ENCODE data around the gene ARID1B. TPM values are rescaled to one million over a fixed set of nuclear protein-coding genes. Genes with fewer than 3 reads are reported as not detected.

Gene ARID1B
- total RNA-seq, 1 donor from 2014 or later, result 101 TPM

GRCh38 chr6:157019733-157020132 is 242.6 kb downstream of the ARID1B start:
- peak overlapping the region; percentile 67 for H3K4me3 Mint-ChIP-seq
- peak overlapping the region; percentile 53 for H3K27ac Mint-ChIP-seq (ENCODE audit: unreplicated experiment)
- peaks cover 44% of the 10 kb centered on the region for H3K4me1 Mint-ChIP-seq
- no peak for DNase-seq (ENCODE audit: low read depth, low spot score)
- H3K27me3 Mint-ChIP-seq (ENCODE audit: low read depth), result no peaks in the 10 kb centered on the region
- no peaks in the 10 kb centered on the region for H3K36me3 Mint-ChIP-seq (ENCODE audit: low read depth)
- no peak for TF ChIP-seq CTCF (conservative IDR thresholded peaks at IDR 0.05)
- no peaks in the 10 kb centered on the region for H3K9me3 Mint-ChIP-seq

- peak overlapping the region; percentile 98 for H3K27ac Mint-ChIP-seq (ENCODE audit: unreplicated experiment)
- TF ChIP-seq CTCF (conservative IDR thresholded peaks at IDR 0.05), result no peak
- no peak for DNase-seq (ENCODE audit: low read depth, low spot score)
- peak overlapping the region; percentile 98 for H3K4me3 Mint-ChIP-seq
- no peaks in the 10 kb centered on the region for H3K36me3 Mint-ChIP-seq (ENCODE audit: low read depth)
- peaks cover 4% of the 10 kb centered on the region for H3K9me3 Mint-ChIP-seq
- no peaks in the 10 kb centered on the region for H3K27me3 Mint-ChIP-seq (ENCODE audit: low read depth)
- peaks cover 43% of the 10 kb centered on the region for H3K4me1 Mint-ChIP-seq
These were observed 243.2 kb downstream of the ARID1B start for GRCh38 chr6:157020398-157020797.

- no peaks in the 10 kb centered on the region for H3K27me3 Mint-ChIP-seq (ENCODE audit: low read depth)
- peak overlapping the region; percentile 98 for H3K4me3 Mint-ChIP-seq
- peak overlapping the region; percentile 98 for H3K27ac Mint-ChIP-seq (ENCODE audit: unreplicated experiment)
- no peak for TF ChIP-seq CTCF (conservative IDR thresholded peaks at IDR 0.05)
- no peak for DNase-seq (ENCODE audit: low read depth, low spot score)
- peaks cover 4% of the 10 kb centered on the region for H3K9me3 Mint-ChIP-seq
- H3K4me1 Mint-ChIP-seq, result peaks cover 39% of the 10 kb centered on the region
- H3K36me3 Mint-ChIP-seq (ENCODE audit: low read depth), result no peaks in the 10 kb centered on the region
These were observed 243.7 kb downstream of the ARID1B start for GRCh38 chr6:157020881-157021343.

- TF ChIP-seq CTCF (conservative IDR thresholded peaks at IDR 0.05), result peak; percentile 46
- Mint-ChIP-seq H3K9me3 (peaks cover 4% of the 10 kb centered on the region), H3K4me3 (peak overlapping the region; percentile 98), H3K36me3 (ENCODE audit: low read depth) (no peaks in the 10 kb centered on the region), H3K27ac (ENCODE audit: unreplicated experiment) (peak overlapping the region; percentile 99), H3K4me1 (peaks cover 39% of the 10 kb centered on the region), H3K27me3 (ENCODE audit: low read depth) (no peaks in the 10 kb centered on the region)
- DNase-seq (ENCODE audit: low read depth, low spot score), result peak; percentile 75
These were observed 244.3 kb downstream of the ARID1B start for GRCh38 chr6:157021344-157021992.

GRCh38 chr6:157021993-157022740 is 245.0 kb downstream of the ARID1B start:
- DNase-seq (ENCODE audit: low read depth, low spot score), result peak; percentile 69
- peak overlapping the region; percentile 98 for H3K4me3 Mint-ChIP-seq
- H3K27me3 Mint-ChIP-seq (ENCODE audit: low read depth), result no peaks in the 10 kb centered on the region
- H3K27ac Mint-ChIP-seq (ENCODE audit: unreplicated experiment), result peak overlapping the region; percentile 99
- no peak for TF ChIP-seq CTCF (conservative IDR thresholded peaks at IDR 0.05)
- peaks cover 4% of the 10 kb centered on the region for H3K9me3 Mint-ChIP-seq
- H3K4me1 Mint-ChIP-seq, result peaks cover 39% of the 10 kb centered on the region
- no peaks in the 10 kb centered on the region for H3K36me3 Mint-ChIP-seq (ENCODE audit: low read depth)

Data from neural crest cell (in vitro differentiated cells).